ENCODE measurements around the gene XRCC4.
"Not testable (repeated sequence)": the region's sequence is repeated elsewhere in the genome, so short reads cannot be mapped to it uniquely, and the experiment has no call there.

The XRCC4 gene

GRCh38 chr5:83115816-83116215, 38.5 kb downstream of the XRCC4 start:
- DNase-seq (ENCODE audit: low read depth in 3 of 3, low spot score in 1 of 3) = no peak

- no peak for DNase-seq (ENCODE audit: low read depth in 3 of 3, low spot score in 1 of 3)
Observed at GRCh38 chr5:83118471-83118870, 41.1 kb downstream of the XRCC4 start.

GRCh38 chr5:83118976-83119375, 41.6 kb downstream of the XRCC4 start:
- DNase-seq (ENCODE audit: low read depth in 3 of 3, low spot score in 1 of 3) = no peak

- no peak for DNase-seq (ENCODE audit: low read depth in 3 of 3, low spot score in 1 of 3)
Observed at GRCh38 chr5:83124593-83124992, 47.2 kb downstream of the XRCC4 start.

- DNase-seq (ENCODE audit: low read depth in 3 of 3, low spot score in 1 of 3) = no peak
Observed at GRCh38 chr5:83125560-83125959, 48.2 kb downstream of the XRCC4 start.

GRCh38 chr5:83126501-83126900, 49.2 kb downstream of the XRCC4 start:
- no peak for DNase-seq (ENCODE audit: low read depth in 3 of 3, low spot score in 1 of 3)

- DNase-seq (ENCODE audit: low read depth in 3 of 3, low spot score in 1 of 3) = no peak
Observed at GRCh38 chr5:83133797-83134196, 56.5 kb downstream of the XRCC4 start.

GRCh38 chr5:83142526-83142925, 65.2 kb downstream of the XRCC4 start:
- no peak for DNase-seq (ENCODE audit: low read depth in 3 of 3, low spot score in 1 of 3)

- DNase-seq (ENCODE audit: low read depth in 3 of 3, low spot score in 1 of 3) = no peak
Observed at GRCh38 chr5:83145241-83145640, 67.9 kb downstream of the XRCC4 start.

- DNase-seq (ENCODE audit: low read depth in 3 of 3, low spot score in 1 of 3) = no peak
Observed at GRCh38 chr5:83145882-83146331, 68.6 kb downstream of the XRCC4 start.

GRCh38 chr5:83146441-83146840, 69.1 kb downstream of the XRCC4 start:
- no peak for DNase-seq (ENCODE audit: low read depth in 3 of 3, low spot score in 1 of 3)

GRCh38 chr5:83147593-83147992, 70.2 kb downstream of the XRCC4 start:
- DNase-seq (ENCODE audit: low read depth in 3 of 3, low spot score in 1 of 3) = no peak

- DNase-seq (ENCODE audit: low read depth in 3 of 3, low spot score in 1 of 3) = no peak
Observed at GRCh38 chr5:83148370-83148769, 71.0 kb downstream of the XRCC4 start.

- no peak for DNase-seq (ENCODE audit: low read depth in 3 of 3, low spot score in 1 of 3)
Observed at GRCh38 chr5:83149671-83150070, 72.3 kb downstream of the XRCC4 start.

- DNase-seq (ENCODE audit: low read depth in 3 of 3, low spot score in 1 of 3) = no peak
Observed at GRCh38 chr5:83151821-83152220, 74.5 kb downstream of the XRCC4 start.

- DNase-seq (ENCODE audit: low read depth in 3 of 3, low spot score in 1 of 3) = not testable (repeated sequence)
Observed at GRCh38 chr5:83152996-83153395, 75.6 kb downstream of the XRCC4 start.

- no peak for DNase-seq (ENCODE audit: low read depth in 3 of 3, low spot score in 1 of 3)
Observed at GRCh38 chr5:83156001-83156400, 78.7 kb downstream of the XRCC4 start.

- DNase-seq (ENCODE audit: low read depth in 3 of 3, low spot score in 1 of 3) = no peak
Observed at GRCh38 chr5:83157163-83157562, 79.8 kb downstream of the XRCC4 start.

GRCh38 chr5:83162601-83163000, 85.3 kb downstream of the XRCC4 start:
- no peak for DNase-seq (ENCODE audit: low read depth in 3 of 3, low spot score in 1 of 3)

GRCh38 chr5:83167538-83167937, 90.2 kb downstream of the XRCC4 start:
- DNase-seq (ENCODE audit: low read depth in 3 of 3, low spot score in 1 of 3) = no peak

- no peak for DNase-seq (ENCODE audit: low read depth in 3 of 3, low spot score in 1 of 3)
Observed at GRCh38 chr5:83169571-83170337, 92.4 kb downstream of the XRCC4 start.

- no peak for DNase-seq (ENCODE audit: low read depth in 3 of 3, low spot score in 1 of 3)
Observed at GRCh38 chr5:83172011-83172410, 94.7 kb downstream of the XRCC4 start.

GRCh38 chr5:83172655-83173054, 95.3 kb downstream of the XRCC4 start:
- no peak for DNase-seq (ENCODE audit: low read depth in 3 of 3, low spot score in 1 of 3)
